Skeletal muscle cell (primary cell): ENCODE measurements around the gene NUP210L.
"Not testable (repeated sequence)": the region's sequence is repeated elsewhere in the genome, so short reads cannot be mapped to it uniquely, and the experiment has no call there.

Source experiments
- DNase-seq: peaks from one replicate; pipeline ENCODE4 v3.0.0-alpha.2; 2010; ENCODE audit warnings: low read depth
- H3K4me3 ChIP-seq: 2 replicates; pipeline ENCODE4 v1.5.1; 2011; ENCODE audit warnings: low read depth, mild to moderate bottlenecking, control low read depth, low read length, moderate library complexity

The NUP210L gene

DNA sequence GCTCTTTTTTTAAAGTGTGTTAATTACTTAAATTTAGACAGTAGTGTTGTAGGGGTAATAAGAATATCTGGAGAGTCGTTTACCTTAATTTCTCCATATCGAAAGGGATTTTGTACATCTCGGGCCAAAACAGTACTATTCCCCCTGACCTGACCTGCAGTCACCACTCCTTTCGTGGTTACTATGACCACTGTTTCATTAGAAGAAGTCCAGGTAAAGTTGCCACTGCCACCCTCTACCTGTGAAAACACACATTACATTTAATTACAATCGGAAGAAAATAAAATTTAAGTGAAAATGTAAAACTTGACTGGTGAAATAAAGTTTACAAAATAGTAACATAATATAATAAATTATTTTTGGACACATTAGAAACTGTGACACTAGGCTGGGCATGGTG lies 37.2 kb downstream of the NUP210L start:
- no peak for DNase-seq
- no peak overlapping the region for H3K4me3 ChIP-seq

DNA sequence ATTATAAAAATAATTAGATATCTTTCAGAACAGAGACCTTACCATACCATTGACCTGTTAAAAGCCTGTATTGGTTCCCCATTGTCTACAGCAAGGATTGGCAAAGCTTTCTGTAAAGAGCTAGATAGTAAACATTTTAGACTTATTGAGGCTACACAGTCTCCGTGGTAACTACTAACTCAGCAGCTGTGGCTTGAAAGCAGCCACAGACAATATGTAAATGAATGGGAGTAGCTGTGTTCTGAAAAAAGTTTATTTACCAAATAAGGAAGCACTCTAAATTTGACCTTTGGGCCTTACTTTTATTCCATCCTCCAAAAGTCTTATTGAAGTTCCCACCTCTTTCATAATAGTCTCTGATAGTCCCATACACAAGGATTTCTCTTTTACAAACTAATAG lies 39.7 kb downstream of the NUP210L start:
- H3K4me3 ChIP-seq, result no peak overlapping the region
- DNase-seq, result no peak

DNA sequence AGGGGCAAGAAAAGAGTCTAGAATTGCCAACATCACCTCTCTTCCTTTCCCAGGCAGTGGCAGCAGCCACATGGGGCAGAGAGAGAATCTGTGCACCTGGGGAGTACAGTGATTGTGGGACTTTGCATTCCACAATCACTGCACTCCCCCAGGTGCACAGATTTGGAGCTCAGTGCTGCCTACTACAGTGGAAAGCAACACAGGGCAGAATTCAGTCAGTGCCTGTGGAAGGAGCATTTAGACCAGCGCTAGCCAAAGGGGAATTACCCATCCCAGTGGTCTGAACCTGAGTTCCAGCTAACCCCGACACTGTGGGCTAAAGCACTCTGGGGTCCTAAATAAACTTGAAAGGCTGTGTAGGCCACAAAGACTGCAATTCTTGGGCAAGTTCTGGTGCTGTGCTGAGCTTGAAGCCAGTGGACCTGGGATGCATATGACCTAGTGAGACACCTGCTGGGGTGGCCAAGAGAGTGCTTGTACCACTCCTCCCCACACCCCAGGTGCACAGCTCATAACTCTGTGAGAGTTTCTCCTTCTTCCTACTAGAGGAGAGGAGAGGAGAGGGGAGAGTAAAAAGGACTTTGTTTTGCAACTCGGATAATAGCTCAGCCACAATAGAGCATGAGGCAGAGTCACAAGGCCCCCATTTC lies 50.3 kb downstream of the NUP210L start:
- no peak for DNase-seq
- H3K4me3 ChIP-seq, result no peak overlapping the region

DNA sequence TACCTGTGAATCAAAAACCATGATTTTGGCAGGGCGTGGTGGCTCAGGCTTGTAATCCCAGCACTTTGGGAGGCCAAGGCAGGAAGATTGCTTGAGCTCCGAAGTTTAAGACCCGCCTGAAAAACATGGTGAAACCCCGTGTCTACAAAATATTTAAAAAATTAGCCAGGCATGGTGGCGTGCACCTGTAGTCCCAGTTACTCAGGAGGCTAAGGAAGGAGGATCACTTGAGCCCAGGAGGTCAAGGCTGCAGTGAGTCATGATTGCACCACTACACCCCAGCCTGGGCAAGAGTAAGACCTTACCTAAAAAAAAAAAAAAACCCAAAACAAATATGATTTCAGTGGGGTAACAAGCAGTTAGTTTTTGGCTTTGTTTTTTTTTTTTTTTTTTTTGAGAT lies 54.7 kb downstream of the NUP210L start:
- not testable (repeated sequence) for H3K4me3 ChIP-seq, DNase-seq

DNA sequence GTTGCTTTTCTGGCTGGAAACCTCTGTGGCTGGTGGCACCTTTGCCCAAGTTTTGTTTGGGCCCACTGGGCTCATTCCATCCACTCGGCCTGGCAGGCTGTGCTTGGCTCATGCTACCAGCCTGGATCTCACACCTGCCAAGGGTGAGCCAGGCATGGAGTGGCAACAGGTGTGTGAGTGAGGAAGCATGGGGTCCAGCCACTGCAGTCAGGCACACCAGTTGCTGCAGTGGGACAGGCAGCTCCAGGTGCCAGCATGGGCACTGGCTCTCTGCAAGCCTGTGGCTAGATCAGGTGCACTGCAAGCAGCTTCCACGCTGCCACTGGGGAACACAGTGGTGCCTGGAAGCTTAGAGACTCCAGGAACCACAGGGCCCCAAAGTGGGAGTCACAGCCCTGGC lies 57.0 kb downstream of the NUP210L start:
- H3K4me3 ChIP-seq, result no peak overlapping the region
- DNase-seq, result no peak

DNA sequence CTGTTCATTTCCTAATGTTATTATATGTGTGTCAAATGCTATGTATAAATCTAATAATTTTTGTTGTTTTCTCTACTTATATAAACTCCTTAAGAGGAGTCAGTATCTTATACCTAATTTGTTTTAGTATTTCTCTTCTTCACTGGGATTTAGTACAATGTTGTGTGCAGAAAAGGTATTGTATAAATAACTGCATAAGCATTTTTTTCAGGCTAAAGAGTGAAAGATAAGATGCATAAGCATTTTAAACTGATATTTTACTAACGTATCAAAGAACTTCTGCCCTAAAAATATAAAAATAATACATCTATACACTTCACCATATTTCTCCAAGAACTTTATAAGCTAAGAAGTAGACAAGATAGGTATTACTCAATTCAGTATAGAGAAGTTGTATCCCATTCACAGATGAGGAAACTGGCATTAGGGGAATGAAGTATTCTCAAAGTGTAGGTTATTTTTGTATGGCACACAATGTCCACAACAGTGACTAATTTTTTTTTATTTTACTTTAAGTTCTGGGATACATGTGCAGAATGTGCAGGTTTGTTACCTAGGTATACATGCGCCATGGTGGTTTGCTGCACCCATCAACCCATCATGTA lies 59.3 kb downstream of the NUP210L start:
- DNase-seq, result no peak

DNA sequence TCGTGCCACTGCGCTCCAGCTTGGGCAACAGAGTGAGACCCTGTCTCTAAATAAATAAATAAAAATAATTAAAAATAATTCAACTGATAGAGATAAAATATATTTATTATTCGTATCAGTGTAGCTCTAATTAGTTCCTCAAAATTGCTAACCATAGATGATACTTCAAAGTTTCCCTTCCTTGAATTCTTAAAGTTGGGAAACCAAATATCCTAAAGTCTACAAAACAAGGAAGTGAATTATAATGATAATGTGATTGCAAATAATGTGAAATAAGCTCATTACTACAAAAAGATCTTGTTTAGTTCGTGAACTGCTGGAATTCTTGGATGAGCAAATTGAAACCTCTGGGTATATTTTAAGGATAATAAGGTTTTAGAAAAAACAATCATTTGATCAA lies 60.5 kb downstream of the NUP210L start:
- no peak for DNase-seq
- H3K4me3 ChIP-seq, result no peak overlapping the region

More for the DNA sequence above, 59.3 kb downstream of the NUP210L start:
- H3K4me3 ChIP-seq, result no peak overlapping the region

DNA sequence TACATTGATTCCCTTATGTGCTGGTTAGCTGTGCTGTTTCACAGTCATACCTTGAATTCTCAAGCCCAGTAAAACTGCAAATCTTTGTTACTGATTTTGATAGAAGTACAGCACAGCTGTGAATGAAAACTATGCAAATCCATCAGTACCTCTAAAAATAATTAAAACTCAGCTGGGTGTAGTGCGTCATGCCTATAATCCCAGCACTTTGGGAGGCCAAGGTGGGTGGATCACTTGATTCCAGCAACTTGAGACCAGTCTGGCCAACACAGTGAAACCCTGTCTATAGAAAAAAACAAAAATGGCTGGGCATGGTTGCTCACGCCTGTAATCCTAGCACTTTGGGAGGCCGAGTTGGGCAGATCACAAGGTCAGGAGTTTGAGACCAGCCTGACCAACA lies 61.2 kb downstream of the NUP210L start:
- DNase-seq, result no peak
- H3K4me3 ChIP-seq, result no peak overlapping the region

DNA sequence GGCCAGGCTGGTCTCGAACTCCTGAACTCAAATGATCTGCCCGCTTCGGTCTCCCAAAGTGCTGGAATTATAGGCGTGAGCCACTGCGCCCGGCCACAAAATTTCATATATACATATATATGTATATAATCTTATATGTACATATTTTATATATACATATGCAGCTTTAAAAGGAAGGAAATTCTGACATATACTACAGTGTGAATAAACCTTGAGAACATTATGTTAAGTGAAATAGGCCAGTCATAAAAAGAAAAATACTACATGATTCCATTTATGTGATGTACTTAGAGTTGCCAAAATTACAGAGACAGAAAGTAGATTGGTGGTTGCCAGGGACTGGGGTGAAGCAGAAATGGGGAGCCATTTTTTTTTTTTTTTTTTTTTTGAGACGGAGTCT lies 63.2 kb downstream of the NUP210L start:
- DNase-seq, result no peak
- no peak overlapping the region for H3K4me3 ChIP-seq

DNA sequence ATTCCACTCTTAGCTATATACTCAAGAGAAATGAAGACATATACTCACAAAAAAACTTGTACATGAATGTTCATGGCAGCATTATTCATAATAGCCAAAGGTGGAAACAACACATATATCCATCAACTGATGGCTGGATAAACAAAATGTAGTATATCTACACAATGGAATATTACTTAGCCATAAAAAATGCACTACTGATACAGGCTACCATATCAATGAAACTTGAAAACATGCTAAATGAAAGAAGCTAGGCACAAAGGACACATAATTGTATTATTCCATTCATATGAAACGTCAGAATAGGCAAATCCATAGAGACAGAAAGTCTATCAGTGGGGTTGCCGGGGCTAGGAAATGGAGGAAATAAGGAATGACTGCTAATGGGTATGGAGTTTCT lies 67.3 kb downstream of the NUP210L start:
- DNase-seq, result no peak
- H3K4me3 ChIP-seq, result no peak overlapping the region

DNA sequence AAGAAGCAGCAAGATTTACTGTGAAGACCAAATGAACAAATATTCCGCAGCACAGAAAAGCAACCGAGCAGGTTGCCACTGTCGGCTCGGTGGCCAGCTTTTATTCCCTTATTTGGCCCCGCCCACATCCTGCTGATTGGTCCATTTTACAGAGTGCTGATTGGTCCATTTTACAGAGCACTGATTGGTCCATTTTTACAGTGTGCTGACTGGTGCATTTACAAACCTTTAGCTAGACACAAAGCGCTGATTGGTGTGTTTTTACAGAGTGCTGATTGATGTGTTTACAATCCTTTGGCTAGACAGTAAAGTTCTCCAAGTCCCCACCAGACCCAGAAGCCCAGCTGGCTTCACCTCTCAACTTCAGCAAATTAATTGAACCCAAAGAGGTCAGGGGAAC lies 71.8 kb downstream of the NUP210L start:
- not testable (repeated sequence) for H3K4me3 ChIP-seq, DNase-seq

DNA sequence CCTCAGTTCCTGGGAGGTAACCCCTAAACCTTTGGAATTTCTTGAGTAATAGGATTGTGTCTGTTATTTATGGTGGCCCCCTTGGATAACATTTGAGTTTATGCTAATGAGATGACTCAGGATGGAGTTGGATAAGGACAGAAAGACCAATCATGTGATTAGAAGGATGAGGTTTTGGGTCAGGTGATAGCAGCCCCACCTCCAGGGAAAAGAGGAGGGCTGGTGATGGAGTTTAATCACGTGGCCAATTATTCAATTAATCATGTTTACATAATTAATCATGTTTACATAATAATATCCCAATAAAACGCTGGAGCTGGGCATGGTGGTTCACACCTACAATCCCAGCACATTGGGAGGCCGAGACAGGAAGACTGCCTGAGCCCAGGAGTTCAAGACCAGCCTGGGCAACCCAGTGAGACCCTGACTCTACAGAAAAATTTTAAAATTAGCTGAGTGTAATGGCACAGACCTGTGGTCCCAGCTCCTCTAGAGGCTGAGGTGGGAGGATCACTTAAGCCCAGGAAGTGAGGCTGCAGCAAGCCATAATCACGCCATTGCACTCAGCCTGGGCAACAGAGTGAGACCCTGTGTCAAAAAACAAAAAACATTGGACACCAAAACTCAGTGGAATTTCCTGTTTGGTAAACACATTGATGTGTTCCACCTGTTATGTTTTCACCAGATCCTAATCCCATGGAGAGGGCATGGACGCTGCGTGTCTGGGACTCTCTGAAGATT lies 73.3 kb downstream of the NUP210L start:
- H3K4me3 ChIP-seq, result no peak overlapping the region
- DNase-seq, result no peak

DNA sequence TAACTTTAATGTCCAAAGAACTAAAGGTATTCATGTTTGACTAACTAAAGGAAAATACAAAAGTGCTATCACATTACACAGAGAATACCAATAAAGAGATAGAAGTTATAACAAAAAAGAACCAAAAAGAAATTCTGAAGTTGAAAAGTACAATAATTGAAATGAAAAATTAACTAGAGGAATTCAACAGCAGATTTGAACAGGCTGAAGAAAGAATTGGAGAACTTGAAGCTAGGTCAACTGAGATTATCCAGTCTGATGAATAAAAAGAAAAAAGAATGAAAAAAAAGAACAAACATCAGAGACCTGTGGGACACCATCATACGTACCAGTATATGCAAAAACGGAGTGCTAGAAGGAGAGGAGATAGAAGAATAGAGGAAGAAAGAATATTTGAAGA lies 78.5 kb downstream of the NUP210L start:
- no peak for DNase-seq
- H3K4me3 ChIP-seq, result no peak overlapping the region

DNA sequence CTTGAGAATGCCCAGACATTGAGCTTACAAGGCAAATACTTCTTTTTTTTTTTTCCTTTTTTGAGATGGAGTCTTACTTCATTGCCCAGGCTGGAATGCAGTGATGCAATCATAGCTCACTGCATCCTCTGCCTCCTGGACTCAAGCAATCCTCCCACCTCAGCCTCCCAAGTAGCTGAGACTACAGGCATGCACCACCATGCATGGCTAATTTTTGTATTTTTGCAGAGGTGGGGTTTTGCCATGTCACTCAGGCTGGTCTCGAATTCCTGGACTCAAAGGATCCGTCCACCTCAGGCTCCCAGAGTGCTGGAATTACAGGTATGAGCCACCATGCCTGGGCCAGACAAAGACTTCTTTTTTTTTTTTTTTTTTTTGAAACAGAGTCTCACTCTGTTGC lies 79.1 kb downstream of the NUP210L start:
- H3K4me3 ChIP-seq, result no peak overlapping the region
- DNase-seq, result no peak

DNA sequence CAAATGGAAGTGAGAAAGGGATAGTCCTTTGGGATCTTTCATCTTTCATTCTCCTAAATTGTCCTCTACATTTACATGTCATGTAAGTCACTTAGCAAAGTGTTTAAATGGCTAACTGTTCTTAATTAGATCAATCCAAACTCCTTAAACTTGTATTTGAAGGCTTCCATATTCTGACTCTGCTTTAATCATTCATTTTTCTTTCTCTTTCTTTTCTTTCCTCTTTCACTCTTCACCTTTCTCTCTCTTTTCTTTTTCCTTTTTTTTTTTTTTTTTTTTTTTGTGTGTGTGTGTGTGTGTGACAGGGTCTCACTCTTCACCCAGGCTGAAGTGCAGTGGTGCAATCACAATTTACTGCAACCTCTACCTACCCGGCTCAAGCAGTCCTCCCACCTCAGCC lies 92.6 kb downstream of the NUP210L start:
- DNase-seq, result no peak
- H3K4me3 ChIP-seq, result no peak overlapping the region

DNA sequence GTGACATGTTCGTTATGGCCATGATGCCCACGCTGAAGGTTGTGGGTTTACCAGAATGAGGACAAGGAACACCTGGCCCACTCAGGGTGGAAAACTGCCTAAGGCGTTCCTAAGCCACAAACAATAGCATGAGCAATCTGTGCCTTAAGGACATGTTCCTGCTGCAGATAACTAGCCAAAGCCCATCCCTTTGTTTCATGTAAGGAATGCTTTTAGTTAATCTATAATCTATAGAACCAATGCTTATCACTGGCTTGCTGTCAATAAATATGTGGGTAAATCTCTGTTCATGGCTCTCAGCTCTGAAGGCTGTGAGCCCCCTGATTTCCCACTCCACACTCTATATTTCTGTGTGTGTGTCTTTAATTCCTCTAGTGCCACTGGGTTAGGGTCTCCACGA lies 107.4 kb downstream of the NUP210L start:
- DNase-seq, H3K4me3 ChIP-seq: not testable (repeated sequence)

DNA sequence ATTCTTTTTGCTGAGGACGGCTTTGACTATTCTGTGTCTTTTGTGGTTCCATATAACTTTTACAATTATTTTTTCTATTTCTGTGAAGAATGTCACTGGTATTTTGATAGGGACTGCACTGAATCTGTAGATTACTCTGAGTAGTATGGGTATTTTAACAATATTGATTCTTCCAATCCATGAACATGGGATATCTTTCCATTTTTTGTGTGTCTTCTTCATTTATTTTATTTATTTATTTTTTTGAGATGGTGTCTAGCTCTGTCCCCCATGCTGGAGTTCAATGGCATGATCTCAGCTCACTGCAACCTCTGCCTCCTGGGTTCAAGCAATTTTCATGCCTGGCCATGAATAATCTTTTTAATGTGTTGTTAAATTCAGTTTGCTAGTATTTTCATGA lies 121.2 kb downstream of the NUP210L start:
- H3K4me3 ChIP-seq, DNase-seq: not testable (repeated sequence)

DNA sequence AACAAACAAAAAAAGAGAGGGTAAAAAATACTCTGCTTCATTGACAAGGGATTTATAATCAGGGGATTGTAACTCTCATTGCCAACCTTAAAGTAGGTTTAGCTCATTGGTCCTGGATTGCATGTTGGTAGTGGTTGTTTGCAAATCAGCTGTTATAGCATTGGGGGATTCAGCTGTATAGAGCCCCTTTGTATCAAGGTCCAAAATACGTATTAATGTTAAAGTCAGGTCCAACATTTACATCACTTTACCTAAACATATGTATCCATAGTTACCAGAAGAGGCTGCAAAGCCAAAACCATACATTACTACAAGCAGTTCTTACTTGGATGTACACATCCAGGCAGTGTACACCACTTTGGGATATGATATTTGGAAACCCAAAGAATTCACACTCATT lies 134.9 kb downstream of the NUP210L start:
- no peak overlapping the region for H3K4me3 ChIP-seq
- no peak for DNase-seq

DNA sequence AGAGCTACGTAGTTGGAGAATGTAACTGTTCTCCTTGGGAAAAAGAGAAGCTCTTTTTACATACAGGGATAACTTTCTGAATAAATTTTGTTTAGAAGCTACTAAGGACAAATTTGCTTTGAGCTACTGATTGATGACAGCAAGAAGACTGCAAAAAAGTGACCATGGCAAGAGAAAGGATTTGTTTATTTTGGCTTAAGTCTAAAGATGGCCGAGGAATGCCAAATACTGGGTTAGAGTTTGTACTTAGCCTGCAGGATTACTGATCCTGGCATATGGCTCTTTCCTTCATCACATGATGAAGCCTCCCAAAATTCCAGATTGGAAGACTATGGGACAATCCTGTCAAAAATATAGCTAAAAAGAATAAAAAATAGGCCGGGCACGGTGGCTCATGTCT lies 135.6 kb downstream of the NUP210L start:
- DNase-seq, result no peak
- H3K4me3 ChIP-seq, result no peak overlapping the region

DNA sequence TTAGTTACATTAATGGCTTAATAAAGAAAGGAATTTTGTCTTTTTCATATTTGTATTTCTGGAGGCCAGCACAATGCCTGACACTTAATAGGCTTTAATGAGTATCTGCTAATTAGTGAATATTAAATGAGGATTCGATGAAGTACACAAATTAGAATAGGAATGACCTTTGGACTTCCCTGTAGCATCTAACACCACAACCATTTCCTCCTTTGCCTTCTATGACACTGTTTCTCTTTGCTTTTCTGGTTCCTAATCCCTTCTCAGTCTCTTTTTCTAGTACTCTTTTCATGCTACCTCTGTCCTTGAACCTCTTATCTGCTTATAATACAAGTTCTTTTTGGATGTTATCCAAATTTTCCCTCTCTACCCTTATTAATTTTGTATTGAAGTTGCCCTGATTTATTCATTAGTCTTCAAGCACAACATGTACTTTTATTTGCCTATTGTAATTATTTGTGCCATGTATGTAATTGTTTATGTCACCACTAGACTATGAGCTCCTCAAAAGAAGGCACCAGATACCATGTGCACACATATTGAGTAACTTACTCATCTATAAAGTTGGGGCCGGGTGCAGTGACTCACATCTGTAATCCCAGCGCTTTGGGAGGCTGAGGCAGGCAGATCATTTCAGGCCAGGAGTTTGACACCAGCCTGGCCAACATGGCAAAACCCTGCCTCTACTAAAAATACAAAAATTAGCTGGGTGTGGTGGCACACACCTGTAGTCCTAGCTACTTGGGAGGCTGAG lies 140.5 kb downstream of the NUP210L start:
- no peak overlapping the region for H3K4me3 ChIP-seq
- peak; percentile 36 for DNase-seq
